IPS-15b (cell line): Measurements from ENCODE around the gene MPZL1.

Experiments used
- H3K27me3 ChIP-seq: one replicate; pipeline ENCODE4 v1.6.1; 2013; ENCODE audit warnings: low read length; ENCODE audit not compliant: control insufficient read depth, insufficient read depth
- H3K36me3 ChIP-seq: one replicate; pipeline ENCODE4 v1.6.1; 2013; ENCODE audit warnings: low read length; ENCODE audit not compliant: control insufficient read depth, insufficient read depth
- H3K4me1 ChIP-seq: one replicate; pipeline ENCODE4 v1.6.1; 2013; ENCODE audit warnings: mild to moderate bottlenecking, low read length; ENCODE audit not compliant: control insufficient read depth, insufficient read depth
- H3K4me3 ChIP-seq: one replicate; pipeline ENCODE4 v1.5.1; 2013; ENCODE audit warnings: low read depth, low read length
- H3K9ac ChIP-seq: one replicate; pipeline ENCODE4 v1.6.1; 2013; ENCODE audit warnings: low read depth, mild to moderate bottlenecking, low read length
- H3K9me3 ChIP-seq: one replicate; pipeline ENCODE4 v1.6.1; 2013; ENCODE audit warnings: mild to moderate bottlenecking, low read length; ENCODE audit not compliant: control insufficient read depth, insufficient read depth

Gene MPZL1

GRCh38 chr1:167761400-167761799 is 39.6 kb downstream of the MPZL1 start:
- Histone ChIP-seq H3K4me3 (no peak overlapping the region), H3K9ac (no peak overlapping the region)

GRCh38 chr1:167762061-167762746 is 40.4 kb downstream of the MPZL1 start:
- Histone ChIP-seq H3K4me3 (no peak overlapping the region), H3K27me3 (peaks cover 8% of the 10 kb centered on the region), H3K9me3 (no peaks in the 10 kb centered on the region), H3K4me1 (no peaks in the 10 kb centered on the region), H3K36me3 (no peaks in the 10 kb centered on the region), H3K9ac (no peak overlapping the region)

More at GRCh38 chr1:167761400-167761799, 39.6 kb downstream of the MPZL1 start:
- Histone ChIP-seq H3K9me3 (no peaks in the 10 kb centered on the region), H3K4me1 (no peaks in the 10 kb centered on the region), H3K36me3 (no peaks in the 10 kb centered on the region), H3K27me3 (peaks cover 2% of the 10 kb centered on the region)

GRCh38 chr1:167763525-167764220 is 41.9 kb downstream of the MPZL1 start:
- no peaks in the 10 kb centered on the region for H3K9me3 ChIP-seq
- H3K4me3 ChIP-seq, result no peak overlapping the region
- H3K4me1 ChIP-seq, result no peaks in the 10 kb centered on the region
- peaks cover 22% of the 10 kb centered on the region for H3K27me3 ChIP-seq
- no peak overlapping the region for H3K9ac ChIP-seq
- no peaks in the 10 kb centered on the region for H3K36me3 ChIP-seq

- Histone ChIP-seq H3K9ac (no peak overlapping the region), H3K4me3 (no peak overlapping the region), H3K36me3 (no peaks in the 10 kb centered on the region), H3K9me3 (no peaks in the 10 kb centered on the region), H3K4me1 (peaks cover 1% of the 10 kb centered on the region), H3K27me3 (peaks cover 32% of the 10 kb centered on the region)
These were observed 42.9 kb downstream of the MPZL1 start for GRCh38 chr1:167764458-167765330.

GRCh38 chr1:167765496-167765895 is 43.7 kb downstream of the MPZL1 start:
- H3K36me3 ChIP-seq, result no peaks in the 10 kb centered on the region
- H3K4me1 ChIP-seq, result peaks cover 4% of the 10 kb centered on the region
- peaks cover 39% of the 10 kb centered on the region for H3K27me3 ChIP-seq
- H3K4me3 ChIP-seq, result no peak overlapping the region
- H3K9me3 ChIP-seq, result no peaks in the 10 kb centered on the region
- no peak overlapping the region for H3K9ac ChIP-seq

GRCh38 chr1:167766538-167766937 is 44.8 kb downstream of the MPZL1 start:
- Histone ChIP-seq H3K4me3 (no peak overlapping the region), H3K27me3 (peaks cover 42% of the 10 kb centered on the region), H3K4me1 (peaks cover 4% of the 10 kb centered on the region), H3K9ac (no peak overlapping the region), H3K9me3 (no peaks in the 10 kb centered on the region), H3K36me3 (no peaks in the 10 kb centered on the region)

- Histone ChIP-seq H3K36me3 (no peaks in the 10 kb centered on the region), H3K27me3 (peaks cover 42% of the 10 kb centered on the region), H3K4me3 (no peak overlapping the region), H3K9me3 (no peaks in the 10 kb centered on the region), H3K4me1 (peaks cover 4% of the 10 kb centered on the region), H3K9ac (no peak overlapping the region)
These were observed 46.0 kb downstream of the MPZL1 start for GRCh38 chr1:167767761-167768160.

- H3K36me3 ChIP-seq, result no peaks in the 10 kb centered on the region
- no peak overlapping the region for H3K9ac ChIP-seq
- H3K27me3 ChIP-seq, result peaks cover 42% of the 10 kb centered on the region
- H3K9me3 ChIP-seq, result no peaks in the 10 kb centered on the region
- no peak overlapping the region for H3K4me3 ChIP-seq
- H3K4me1 ChIP-seq, result peaks cover 4% of the 10 kb centered on the region
These were observed 48.3 kb downstream of the MPZL1 start for GRCh38 chr1:167770127-167770526.

- Histone ChIP-seq H3K9ac (no peak overlapping the region), H3K36me3 (no peaks in the 10 kb centered on the region), H3K9me3 (no peaks in the 10 kb centered on the region)
These were observed 50.7 kb downstream of the MPZL1 start for GRCh38 chr1:167772436-167772835.

GRCh38 chr1:167773516-167773915 is 51.7 kb downstream of the MPZL1 start:
- Histone ChIP-seq H3K4me3 (no peak overlapping the region), H3K9ac (no peak overlapping the region), H3K27me3 (peaks cover 22% of the 10 kb centered on the region), H3K4me1 (peaks cover 4% of the 10 kb centered on the region), H3K36me3 (no peaks in the 10 kb centered on the region), H3K9me3 (no peaks in the 10 kb centered on the region)

More at GRCh38 chr1:167772436-167772835, 50.7 kb downstream of the MPZL1 start:
- peaks cover 4% of the 10 kb centered on the region for H3K4me1 ChIP-seq
- no peak overlapping the region for H3K4me3 ChIP-seq
- H3K27me3 ChIP-seq, result peaks cover 32% of the 10 kb centered on the region

GRCh38 chr1:167774710-167775109 is 52.9 kb downstream of the MPZL1 start:
- Histone ChIP-seq H3K36me3 (no peaks in the 10 kb centered on the region), H3K9me3 (no peaks in the 10 kb centered on the region), H3K4me1 (peaks cover 3% of the 10 kb centered on the region), H3K4me3 (no peak overlapping the region), H3K9ac (no peak overlapping the region), H3K27me3 (peaks cover 10% of the 10 kb centered on the region)
